Peyer's patch (tissue), 4 donors: ENCODE results near the gene TMEM164. TPM values are rescaled to one million over a fixed set of nuclear protein-coding genes. Genes with fewer than 3 reads are reported as not detected.

Source experiments
- DNase-seq, 3 donors: peaks; one replicate each; pipeline ENCODE4 v3.0.0-alpha.2; 2017 to 2019
- H3K27ac ChIP-seq, 4 donors: fragments of 200-600 bp; sonication (generic); one replicate each; pipeline ENCODE4 v1.5.1; 2016 to 2019
- H3K27me3 ChIP-seq, 2 donors: fragments of 200-600 bp; sonication (generic); one replicate each; pipeline ENCODE4 v1.5.1; 2019
- H3K36me3 ChIP-seq, 3 donors: fragments of 200-600 bp; sonication (generic); one replicate each; pipeline ENCODE4 v1.5.1; 2016 to 2019
- H3K4me1 ChIP-seq, 4 donors: fragments of 200-600 bp; sonication (generic); one replicate each; pipeline ENCODE4 v1.5.1; 2016 to 2019
- H3K4me3 ChIP-seq, 4 donors: fragments of 200-600 bp; sonication (generic); 1 replicate in 3 of 4; 2 replicates in 1 of 4; pipeline ENCODE4 v1.5.1; 2016 to 2019; ENCODE audit warnings: mild to moderate bottlenecking in 1 of 4
- H3K9me3 ChIP-seq, 4 donors: fragments of 200-600 bp; sonication (generic); one replicate each; pipeline ENCODE4 v1.5.1; 2016 to 2019; ENCODE audit warnings: mild to moderate bottlenecking in 1 of 4
- CTCF ChIP-seq, 6 experiments: fragments of 450-650 bp in 4 of 6; fragments of 200-600 bp in 2 of 6; sonication (generic) in 1 of 6; IDR thresholded peaks; one replicate each; pipeline ENCODE4 v1.5.1; 2017 to 2019; ENCODE audit warnings: antibody characterized with exemption in 6 of 6, mild to moderate bottlenecking in 3 of 6, moderate library complexity in 1 of 6
- POLR2A ChIP-seq, 2 donors: fragments of 450-650 bp; IDR thresholded peaks; one replicate each; pipeline ENCODE4 v1.5.1; 2017; ENCODE audit warnings: antibody characterized with exemption in 2 of 2, mild to moderate bottlenecking in 2 of 2, moderate library complexity in 2 of 2
- total RNA-seq, 4 donors: library from RNA; depleted of rRNA; stranded (reverse); fragments of >200 nt; gene quantifications; one replicate each; pipeline ENCODE4 v1.1.0, GENCODE V29; 2016

TMEM164 gene
- total RNA-seq, 4 donors from 2014 or later, result 25.6 to 79.7 (median 73.8) TPM

GRCh38 chrX:110022599-110023448 lies 19.9 kb downstream of the TMEM164 start:
- H3K36me3 ChIP-seq, result peaks cover 0 to 2% (median 0%) of the 10 kb centered on the region in 3 donors
- TF ChIP-seq CTCF (IDR thresholded peaks at IDR 0.05), result no peak
- no peak for TF ChIP-seq POLR2A (IDR thresholded peaks at IDR 0.05)
- H3K27ac ChIP-seq, result no peak overlapping the region
- no peaks in the 10 kb centered on the region for H3K27me3 ChIP-seq
- H3K9me3 ChIP-seq, result no peaks in the 10 kb centered on the region
- H3K4me1 ChIP-seq, result no peaks in the 10 kb centered on the region
- H3K4me3 ChIP-seq, result no peak overlapping the region
- DNase-seq, result no peak

DNA sequence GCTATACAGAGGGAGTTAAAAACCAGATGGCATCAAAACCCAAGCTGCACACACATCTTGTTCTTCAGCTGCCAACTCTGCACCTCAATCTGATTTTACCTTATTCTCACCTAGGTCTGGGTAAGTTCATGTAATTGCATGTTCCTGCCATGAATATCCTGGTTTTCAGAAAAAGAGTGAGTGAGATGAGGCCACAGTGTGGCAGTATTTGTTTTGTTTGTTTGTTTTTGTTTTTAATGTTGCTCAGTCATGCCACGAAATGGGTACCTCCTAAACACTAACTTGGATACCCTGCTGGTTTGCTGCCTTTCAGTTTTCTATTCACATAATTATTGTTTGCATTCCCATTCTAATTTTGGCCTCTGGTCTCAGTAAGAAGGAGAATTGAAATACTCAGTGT lies 22.5 kb downstream of the TMEM164 start:
- no peak for DNase-seq
- Histone ChIP-seq H3K9me3 (no peaks in the 10 kb centered on the region), H3K27ac (peak overlapping the region in 2 of 4 donors; percentile 48 to 74)

GRCh38 chrX:110026099-110026844 lies 23.4 kb downstream of the TMEM164 start:
- H3K36me3 ChIP-seq, result no peaks in the 10 kb centered on the region
- no peaks in the 10 kb centered on the region for H3K27me3 ChIP-seq
- no peaks in the 10 kb centered on the region for H3K9me3 ChIP-seq
- no peak overlapping the region for H3K4me3 ChIP-seq
- peak in 1 of 2 donors; percentile 21 for TF ChIP-seq POLR2A (IDR thresholded peaks at IDR 0.05)
- TF ChIP-seq CTCF (IDR thresholded peaks at IDR 0.05), result no peak
- H3K4me1 ChIP-seq, result no peaks in the 10 kb centered on the region
- peak overlapping the region in 2 of 4 donors; percentile 74 to 79 for H3K27ac ChIP-seq
- DNase-seq, result peak in 1 of 3 donors; percentile 78

More for the DNA sequence above, 22.5 kb downstream of the TMEM164 start:
- Histone ChIP-seq H3K4me1 (no peaks in the 10 kb centered on the region), H3K4me3 (no peak overlapping the region), H3K27me3 (no peaks in the 10 kb centered on the region), H3K36me3 (no peaks in the 10 kb centered on the region)
- no peak for TF ChIP-seq POLR2A (IDR thresholded peaks at IDR 0.05)
- no peak for TF ChIP-seq CTCF (IDR thresholded peaks at IDR 0.05)

DNA sequence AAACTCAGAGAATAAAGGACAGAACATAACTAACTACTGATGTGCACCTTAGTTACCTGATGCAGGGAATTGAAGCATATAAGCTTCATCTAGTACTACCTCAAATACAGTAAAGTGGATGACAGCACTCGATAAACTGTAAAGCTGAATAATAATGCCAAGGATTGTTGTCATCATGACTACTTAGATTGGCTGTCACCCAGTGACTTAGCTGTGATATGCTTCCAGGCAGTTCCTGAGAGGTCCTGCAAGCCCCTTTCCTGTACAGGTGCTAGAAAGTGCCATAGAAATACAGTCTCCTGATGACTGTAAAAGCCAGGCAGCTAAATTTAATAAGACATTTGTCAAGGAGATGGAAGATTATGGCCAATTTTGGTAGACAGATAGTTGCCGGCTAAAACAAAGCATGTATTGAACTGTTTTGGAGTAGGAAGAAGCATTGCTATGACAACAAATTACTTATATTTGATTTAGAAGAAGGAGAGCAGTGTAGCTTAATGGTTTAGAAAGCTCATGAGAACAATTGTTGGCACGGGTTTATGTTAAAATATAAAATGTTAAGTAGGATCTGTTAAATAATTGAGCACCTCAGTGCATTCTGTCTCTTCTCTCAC lies 29.7 kb downstream of the TMEM164 start:
- no peaks in the 10 kb centered on the region for H3K4me1 ChIP-seq
- H3K9me3 ChIP-seq, result no peaks in the 10 kb centered on the region
- no peak overlapping the region for H3K27ac ChIP-seq
- no peaks in the 10 kb centered on the region for H3K36me3 ChIP-seq
- no peak overlapping the region for H3K4me3 ChIP-seq
- no peaks in the 10 kb centered on the region for H3K27me3 ChIP-seq
- TF ChIP-seq POLR2A (IDR thresholded peaks at IDR 0.05) (no peak), CTCF (IDR thresholded peaks at IDR 0.05) (no peak)
- DNase-seq, result no peak

GRCh38 chrX:110034036-110034435 lies 31.1 kb downstream of the TMEM164 start:
- H3K27me3 ChIP-seq, result no peaks in the 10 kb centered on the region
- H3K4me1 ChIP-seq, result no peaks in the 10 kb centered on the region
- H3K4me3 ChIP-seq, result no peak overlapping the region
- DNase-seq, result no peak
- no peak for TF ChIP-seq POLR2A (IDR thresholded peaks at IDR 0.05)
- no peak for TF ChIP-seq CTCF (IDR thresholded peaks at IDR 0.05)
- H3K27ac ChIP-seq, result no peak overlapping the region
- no peaks in the 10 kb centered on the region for H3K9me3 ChIP-seq
- no peaks in the 10 kb centered on the region for H3K36me3 ChIP-seq
